OCI-LY7 (cell line): ENCODE measurements around the gene DFFA. TPM values are rescaled to one million over a fixed set of nuclear protein-coding genes. Genes with fewer than 3 reads are reported as not detected.
A peak's percentile ranks its signal among the peaks of the same experiment; 100 is the strongest.

Experiments used
- Bru-seq: library from RNA; stranded (reverse); fragments of 400-500 nt; gene quantifications from one replicate; lab custom pipeline; 2021; lab: Mats Ljungman, UMichigan
- BruChase-seq, 2 experiments: library from RNA; stranded (reverse); fragments of 400-500 nt; gene quantifications; one replicate each; lab custom pipeline; 2021; lab: Mats Ljungman, UMichigan
- BruUV-seq: library from RNA; stranded (reverse); fragments of 400-500 nt; replicated peaks from 2 replicates; lab custom pipeline; 2021; lab: Mats Ljungman, UMichigan
- CTCF ChIA-PET: fragments of 300-600 bp; sonication (Branson Sonifier 250); formaldehyde crosslinking; loops from one replicate; lab custom pipeline; 2022; ENCODE audit warnings: antibody characterized with exemption; ENCODE audit not compliant: unreplicated experiment; lab: Charles Lee
- POLR2A ChIA-PET: fragments of 300-600 bp; sonication (Branson Sonifier 250); formaldehyde crosslinking; loops from one replicate; lab custom pipeline; 2022; ENCODE audit warnings: antibody characterized with exemption; lab: Charles Lee
- DNase-seq: peaks from one replicate; pipeline ENCODE4 v3.0.0-alpha.2; 2015; ENCODE audit warnings: low spot score
- H2AFZ ChIP-seq: fragments of 200-600 bp; sonication (generic), shearing (Covaris generic); 2 replicates; pipeline ENCODE4 v1.6.1; 2014; ENCODE audit warnings: mild to moderate bottlenecking, antibody characterized with exemption, low read length, moderate library complexity
- H3K27ac ChIP-seq: fragments of 200-600 bp; sonication (generic); 2 replicates; pipeline ENCODE4 v1.5.1; 2014; ENCODE audit warnings: mixed run types, low read depth, mild to moderate bottlenecking, moderate library complexity, low read length, inconsistent platforms; ENCODE audit not compliant: poor library complexity, severe bottlenecking
- H3K36me3 ChIP-seq: fragments of 200-600 bp; sonication (generic); 2 replicates; pipeline ENCODE4 v1.6.1; 2014; ENCODE audit warnings: mild to moderate bottlenecking, antibody characterized with exemption, low read length, moderate library complexity, mixed read lengths; ENCODE audit not compliant: insufficient read depth
- H3K4me1 ChIP-seq: fragments of 200-600 bp; sonication (generic); 2 replicates; pipeline ENCODE4 v1.5.1; 2014; ENCODE audit warnings: mild to moderate bottlenecking, low read length; ENCODE audit not compliant: insufficient read depth, poor library complexity, severe bottlenecking
- H3K4me2 ChIP-seq: fragments of 200-600 bp; sonication (generic); 2 replicates; pipeline ENCODE4 v1.6.1; 2014; ENCODE audit warnings: mild to moderate bottlenecking, low read length
- H3K4me3 ChIP-seq: fragments of 200-600 bp; sonication (generic); 2 replicates; pipeline ENCODE4 v1.5.1; 2014; ENCODE audit warnings: mild to moderate bottlenecking, low read depth, low read length; ENCODE audit not compliant: poor library complexity, severe bottlenecking
- H3K79me2 ChIP-seq: fragments of 200-600 bp; sonication (generic); 2 replicates; pipeline ENCODE4 v1.6.1; 2016; ENCODE audit warnings: low read depth, mild to moderate bottlenecking, low read length, moderate library complexity, mixed read lengths; ENCODE audit not compliant: insufficient read depth
- H3K9me2 ChIP-seq: fragments of 200-600 bp; sonication (generic); 2 replicates; pipeline ENCODE4 v1.6.1; 2016; ENCODE audit warnings: mild to moderate bottlenecking, low read length, mixed read lengths; ENCODE audit not compliant: insufficient read depth
- H3K9me3 ChIP-seq: fragments of 200-600 bp; sonication (generic); 2 replicates; pipeline ENCODE4 v1.6.1; 2014; ENCODE audit warnings: mild to moderate bottlenecking, mixed run types, low read length, mixed read lengths
- H4K20me1 ChIP-seq: fragments of 200-600 bp; sonication (generic); 2 replicates; pipeline ENCODE4 v1.6.1; 2014; ENCODE audit warnings: mild to moderate bottlenecking, antibody characterized with exemption, low read length, moderate library complexity, mixed read lengths; ENCODE audit not compliant: insufficient read depth
- EZH2phosphoT487 ChIP-seq: fragments of 200-600 bp; sonication (generic); IDR thresholded peaks from 2 replicates; pipeline ENCODE4 v1.6.1; 2018; ENCODE audit warnings: low read depth, borderline replicate concordance, mild to moderate bottlenecking, mixed run types, antibody characterized with exemption, low read length, moderate library complexity, mixed read lengths
- intact Hi-C: fragments of 100-400 bp; cut with micrococcal nuclease; formaldehyde crosslinking; loops from one replicate; pipeline ENCODE4 v1.10.0; 2022; ENCODE audit not compliant: unreplicated experiment
- long read RNA-seq: library from polyadenylated mRNA; stranded (forward); transcript quantifications from one replicate; pipeline ENCODE4 v2.0.0, GENCODE V29; 2022
- total RNA-seq, 2 experiments: library from RNA; depleted of rRNA in 1 of 2; stranded (reverse); fragments of >200 nt in 1 of 2; shearing (Covaris generic) in 1 of 2; gene quantifications; 2 replicates each; pipeline ENCODE4 v1.2.3, GENCODE V29; 2014 to 2022
- TF ChIP-seq, protein P1 (sequence below): fragments of 200-600 bp; sonication (generic); conservative IDR thresholded peaks from 2 replicates; pipeline ENCODE4 v1.5.1; 2014; ENCODE audit warnings: mild to moderate bottlenecking, antibody characterized with exemption, low read length, moderate library complexity, mixed read lengths

DFFA gene
- 58.4 and 64.6 TPM in 2 replicates for total RNA-seq (2014; rRNA removed; shearing (Covaris generic))
- 70.9 and 79.0 TPM in 2 replicates for total RNA-seq (2022)
- Bru-seq, nascent RNA, result percentile 86 among the genes with signal in this experiment
- BruChase-seq, experiment 1, labeled RNA remaining after a 6-hour chase, result percentile 96 among the genes with signal in this experiment
- BruChase-seq, experiment 2, labeled RNA remaining after a 2-hour chase, result percentile 93 among the genes with signal in this experiment
- long read RNA-seq, full-length matches to known transcripts, result 69 of 83 reads
- long read RNA-seq, partial matches to known transcripts, result 4 of 83 reads
- long read RNA-seq, other reads (novel, unspliced or antisense), result 10 of 83 reads

- Histone ChIP-seq H3K79me2 (peaks cover 50% of the 10 kb centered on the region), H2AFZ (peak within 1 kb of the TSS; percentile 88)
Observed at GRCh38 chr1:10472220-10473144, at the start of gene DFFA. DFFA (minus strand) TSS chr1:10472529; CDS start chr1:10472458, 71 bp downstream.

GRCh38 chr1:10521537-10522157 lies 49.3 kb upstream of the DFFA start:
- Histone ChIP-seq H3K27ac (no peak overlapping the region), H3K4me1 (no peaks in the 10 kb centered on the region), H2AFZ (no peak overlapping the region), H3K9me3 (no peaks in the 10 kb centered on the region), H3K36me3 (no peaks in the 10 kb centered on the region), H3K79me2 (no peaks in the 10 kb centered on the region), H3K4me3 (no peak overlapping the region), H3K9me2 (no peaks in the 10 kb centered on the region), H3K4me2 (no peak overlapping the region), H4K20me1 (peaks cover 10% of the 10 kb centered on the region; the same call in 1 of the 2 replicates)
- POLR2A ChIA-PET, result interaction anchor here (0.7 to 1.2 kb wide), 2 partner anchors 16 to 18 kb away, joined by 3 to 6 read pairs; no protein-coding TSS in a partner anchor
- no peak for DNase-seq
- intact Hi-C loops, result no loop called here
- BruUV-seq, result TSS peak; percentile 14
- TF ChIP-seq, protein P1, sequence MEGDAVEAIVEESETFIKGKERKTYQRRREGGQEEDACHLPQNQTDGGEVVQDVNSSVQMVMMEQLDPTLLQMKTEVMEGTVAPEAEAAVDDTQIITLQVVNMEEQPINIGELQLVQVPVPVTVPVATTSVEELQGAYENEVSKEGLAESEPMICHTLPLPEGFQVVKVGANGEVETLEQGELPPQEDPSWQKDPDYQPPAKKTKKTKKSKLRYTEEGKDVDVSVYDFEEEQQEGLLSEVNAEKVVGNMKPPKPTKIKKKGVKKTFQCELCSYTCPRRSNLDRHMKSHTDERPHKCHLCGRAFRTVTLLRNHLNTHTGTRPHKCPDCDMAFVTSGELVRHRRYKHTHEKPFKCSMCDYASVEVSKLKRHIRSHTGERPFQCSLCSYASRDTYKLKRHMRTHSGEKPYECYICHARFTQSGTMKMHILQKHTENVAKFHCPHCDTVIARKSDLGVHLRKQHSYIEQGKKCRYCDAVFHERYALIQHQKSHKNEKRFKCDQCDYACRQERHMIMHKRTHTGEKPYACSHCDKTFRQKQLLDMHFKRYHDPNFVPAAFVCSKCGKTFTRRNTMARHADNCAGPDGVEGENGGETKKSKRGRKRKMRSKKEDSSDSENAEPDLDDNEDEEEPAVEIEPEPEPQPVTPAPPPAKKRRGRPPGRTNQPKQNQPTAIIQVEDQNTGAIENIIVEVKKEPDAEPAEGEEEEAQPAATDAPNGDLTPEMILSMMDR, result no peak
- TF ChIP-seq EZH2phosphoT487, result no peak
- CTCF ChIA-PET, result no interaction called here

More at GRCh38 chr1:10472220-10473144, at the start of gene DFFA:
- H3K9me2 ChIP-seq, result no peaks in the 10 kb centered on the region
- no peak for TF ChIP-seq EZH2phosphoT487
- TF ChIP-seq, protein P1, result 0 out of 2 replicates have a peak, but pooled peaks have one; percentile 13
- peak; percentile 98 for DNase-seq
- peak within 1 kb of the TSS; percentile 91 for H3K4me2 ChIP-seq
- H3K36me3 ChIP-seq, result peaks cover 29% of the 10 kb centered on the region
- peaks cover 4% of the 10 kb centered on the region; the same call in 1 of the 2 replicates for H4K20me1 ChIP-seq
- TSS peak; percentile 48 for BruUV-seq
- H3K9me3 ChIP-seq, result no peaks in the 10 kb centered on the region
- peak within 1 kb of the TSS; percentile 85 for H3K4me3 ChIP-seq
- CTCF ChIA-PET, result interaction anchor here (0.6 kb wide), 1 partner anchor 16 kb away, joined by 4 read pairs; no protein-coding TSS in a partner anchor
- peaks cover 32% of the 10 kb centered on the region for H3K4me1 ChIP-seq
- H3K27ac ChIP-seq, result peak within 1 kb of the TSS; percentile 96
- POLR2A ChIA-PET, result interaction anchor here (1.0 kb wide), 1 partner anchor 38 kb away, joined by 4 read pairs; no protein-coding TSS in a partner anchor
- intact Hi-C loops, result loop anchor here (1.0 to 10.0 kb wide), 3 partner anchors 42 to 438 kb away; partner anchors contain the start of genes CENPS, PGD and UBE4B
